Activated CD8-positive, alpha-beta memory T cell treated with anti-CD3 and anti-CD28 coated beads, Interleukin-2, amount 50 U/mL, for 1 hour (primary cell): ENCODE measurements around the gene PUS7.
"Not testable (repeated sequence)": the region's sequence is repeated elsewhere in the genome, so short reads cannot be mapped to it uniquely, and the experiment has no call there.

Experiments
- DNase-seq: peaks from one replicate; pipeline ENCODE4 v3.0.0-alpha.2; 2020; ENCODE audit errors: extremely low read depth

The PUS7 gene

DNA sequence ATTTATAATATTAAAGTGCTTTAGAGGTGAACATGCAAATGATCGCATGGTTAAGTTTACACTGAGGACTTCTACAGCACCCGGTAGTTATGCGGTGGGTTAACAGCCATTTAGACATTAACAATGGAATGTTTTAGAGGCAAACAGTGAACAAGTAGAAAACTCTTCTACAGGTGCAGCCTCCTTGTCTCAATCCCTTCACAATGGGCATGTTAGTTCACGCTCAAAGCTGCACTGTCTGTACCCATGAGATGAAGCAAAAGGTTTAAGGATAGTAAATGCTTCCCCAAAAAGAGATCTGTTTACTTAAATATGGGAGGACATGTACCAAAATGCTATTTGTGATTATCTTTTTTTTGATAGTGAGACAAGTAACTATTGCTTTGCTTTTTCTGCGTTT, 25.1 kb downstream of the PUS7 start:
- no peak for DNase-seq

GRCh38 chr7:105496521-105496920, 25.6 kb downstream of the PUS7 start:
- no peak for DNase-seq

DNA sequence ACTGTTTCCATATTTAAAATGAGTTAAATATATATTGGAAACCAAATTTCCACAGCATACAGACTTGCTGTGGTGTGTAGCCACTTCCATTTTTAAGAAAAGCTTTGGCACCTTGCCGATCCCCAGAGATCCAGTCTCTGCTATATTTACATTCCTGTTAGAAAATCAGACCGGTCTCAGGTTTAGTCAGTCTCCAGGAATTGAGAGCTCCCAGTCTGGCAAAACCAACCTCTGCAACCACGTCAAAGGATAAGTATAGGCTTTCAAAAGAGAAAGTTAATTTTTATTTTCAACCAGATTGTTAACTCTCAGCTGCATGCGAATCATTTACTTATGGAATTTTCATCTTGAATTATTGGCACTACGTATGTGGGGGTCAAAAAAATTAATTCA, 28.2 kb downstream of the PUS7 start:
- no peak for DNase-seq

GRCh38 chr7:105493196-105493922, 28.7 kb downstream of the PUS7 start:
- DNase-seq: no peak

GRCh38 chr7:105489409-105489808, 32.7 kb downstream of the PUS7 start:
- DNase-seq: no peak

DNA sequence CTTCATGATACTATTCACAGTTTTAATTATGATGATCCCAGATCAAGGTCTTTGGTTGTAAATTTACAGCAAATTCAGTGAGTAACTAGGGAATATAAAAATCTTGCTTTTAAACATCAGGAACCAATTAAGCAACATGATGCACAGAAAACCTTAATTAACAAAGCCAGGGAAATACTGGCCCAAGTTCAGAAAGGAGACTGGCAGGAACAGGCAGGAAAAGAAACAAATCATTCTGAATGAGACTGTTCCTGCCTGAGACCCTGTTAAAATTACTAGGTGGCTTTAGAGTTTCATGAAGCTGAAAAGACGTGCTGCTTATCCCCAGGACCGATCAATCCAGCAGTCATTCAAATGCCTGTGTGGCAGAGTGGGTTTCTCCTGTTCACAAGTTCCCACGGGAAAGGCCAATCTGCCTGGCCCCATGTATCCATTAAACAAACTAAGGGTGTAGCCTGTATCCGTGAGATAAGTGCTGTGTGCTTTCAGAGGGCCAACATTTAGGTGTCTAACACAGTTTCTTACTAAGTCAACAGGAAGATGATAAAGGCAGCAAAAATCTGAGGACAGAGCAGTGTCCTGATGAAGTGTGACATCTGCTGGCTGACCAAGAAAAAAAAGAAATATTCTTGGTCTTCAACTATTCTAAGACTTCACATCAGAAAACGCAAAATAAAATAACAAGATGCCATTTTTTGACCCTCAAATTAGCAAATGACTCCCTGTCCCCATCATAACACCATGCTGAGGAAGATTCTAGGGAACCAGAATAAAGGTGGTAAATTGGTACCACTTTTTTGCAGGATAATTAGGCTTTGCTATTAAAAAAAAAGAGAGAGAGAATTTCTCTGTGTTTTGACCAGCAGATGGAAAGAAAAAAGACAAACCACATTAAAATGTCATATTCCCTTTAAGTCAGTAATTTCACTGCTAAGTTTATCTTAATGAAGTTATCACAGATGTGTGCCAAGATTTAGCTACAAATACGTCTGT, 34.2 kb downstream of the PUS7 start:
- DNase-seq: no peak

GRCh38 chr7:105480931-105481330, 41.1 kb downstream of the PUS7 start:
- DNase-seq: no peak

- no peak for DNase-seq
Measured at GRCh38 chr7:105478606-105479005, 43.5 kb downstream of the PUS7 start.

- no peak for DNase-seq
Measured at GRCh38 chr7:105477908-105478307, 44.2 kb downstream of the PUS7 start.

GRCh38 chr7:105474045-105474444, 48.0 kb downstream of the PUS7 start:
- DNase-seq: no peak

DNA sequence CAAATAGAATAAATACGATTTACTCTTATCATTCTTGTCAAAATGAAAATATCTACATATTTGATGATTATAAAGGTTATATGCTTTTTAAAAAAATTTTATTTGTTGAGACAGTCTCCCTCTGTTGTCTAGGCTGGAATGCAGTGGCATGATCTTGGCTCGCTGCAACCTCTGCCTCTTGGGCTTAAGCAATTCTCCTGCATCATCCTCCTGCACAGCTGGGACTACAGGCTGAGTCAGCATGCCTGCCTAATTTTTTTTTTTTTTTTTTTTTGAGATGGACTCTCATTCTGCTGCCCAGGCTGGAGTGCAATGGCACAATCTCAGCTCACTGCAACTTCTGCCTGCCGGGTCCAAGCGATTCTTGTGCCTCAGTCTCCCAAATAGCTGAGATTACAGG, 48.9 kb downstream of the PUS7 start:
- no peak for DNase-seq

DNA sequence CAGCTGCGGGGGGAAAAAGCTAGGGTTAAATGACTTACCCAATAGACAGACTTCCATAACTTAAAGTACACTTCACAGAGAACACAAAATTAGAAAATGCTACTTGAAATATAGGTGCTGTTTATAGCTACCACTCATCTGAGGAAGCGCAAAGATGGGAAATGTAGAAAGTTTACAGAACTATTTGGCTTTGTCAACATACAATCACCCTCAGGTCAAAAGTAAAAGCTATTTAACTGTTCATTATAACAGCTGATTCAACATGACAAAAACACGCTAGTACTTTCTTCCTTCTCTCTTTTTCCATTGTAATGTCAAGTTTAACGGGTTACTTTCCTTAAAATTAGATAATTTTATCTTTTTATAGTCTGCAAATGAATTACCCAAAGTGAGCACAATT, 51.2 kb downstream of the PUS7 start:
- DNase-seq: no peak

DNA sequence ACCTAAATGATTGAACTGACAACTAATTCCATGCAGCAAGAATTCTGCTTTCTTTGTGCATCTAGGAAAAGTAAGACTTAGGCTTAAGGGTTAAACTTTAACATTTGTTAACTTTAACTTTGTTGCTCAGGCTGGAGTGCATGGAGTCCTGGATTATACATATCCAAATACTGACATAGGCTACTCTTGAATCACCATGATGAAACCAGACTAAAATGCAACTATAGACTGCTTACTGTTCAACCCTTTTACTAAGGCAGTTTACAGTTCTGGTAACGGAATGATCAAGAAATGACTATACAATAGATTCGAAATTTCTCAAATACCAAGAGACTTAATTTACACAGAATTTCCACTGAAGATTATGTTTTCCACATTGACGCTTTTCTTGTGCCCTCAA, 52.0 kb downstream of the PUS7 start:
- no peak for DNase-seq

DNA sequence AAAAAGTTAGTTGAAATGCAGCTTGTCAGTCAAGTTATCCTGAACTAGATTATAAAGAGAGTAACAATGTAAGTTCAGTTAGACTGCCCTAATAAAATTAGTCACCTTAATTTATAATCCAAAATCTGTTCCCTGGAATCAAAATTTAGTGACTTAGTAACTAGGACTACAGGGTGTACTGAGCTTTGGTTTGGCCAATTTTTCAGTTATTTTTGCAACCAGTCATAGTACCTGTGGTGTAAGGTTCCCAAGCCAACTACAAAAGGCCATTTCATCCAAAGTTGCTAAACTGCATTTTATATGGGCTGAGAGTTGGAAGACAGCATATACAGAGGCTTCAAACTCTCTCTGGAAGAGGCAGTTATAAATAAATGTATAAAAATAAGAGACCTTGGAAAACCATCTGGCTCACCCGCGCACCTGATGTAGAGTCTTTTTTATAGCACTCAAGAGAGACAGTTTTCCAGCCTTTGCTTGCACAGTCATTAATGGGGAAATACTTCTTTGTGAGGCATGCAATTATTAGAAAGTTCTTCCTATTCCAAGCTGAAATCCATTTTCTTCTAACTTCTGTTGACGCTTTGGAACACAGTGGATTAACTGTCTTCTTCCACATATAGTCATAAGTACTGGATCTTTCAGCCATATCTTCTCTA, 59.2 kb downstream of the PUS7 start:
- DNase-seq: no peak

DNA sequence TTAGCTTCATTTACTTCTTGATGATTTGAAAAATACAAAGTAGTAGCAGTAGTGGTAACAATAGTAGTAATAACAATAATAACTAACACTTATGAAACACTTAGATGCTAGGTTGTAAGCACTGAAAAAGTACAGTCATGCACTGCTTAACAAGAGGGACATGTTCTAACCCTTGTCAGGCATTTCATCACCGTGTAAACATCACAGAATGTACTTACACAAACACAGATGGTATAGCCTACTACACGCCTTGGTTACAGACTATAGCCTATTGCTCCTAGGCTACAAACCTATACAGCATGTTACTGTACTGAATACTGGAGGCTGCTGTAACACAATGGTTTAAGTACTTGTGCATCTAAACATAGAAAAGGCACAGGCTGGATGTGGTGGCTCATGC, 60.6 kb downstream of the PUS7 start:
- DNase-seq: no peak

- no peak for DNase-seq
Measured at GRCh38 chr7:105457619-105458225, 64.3 kb downstream of the PUS7 start.

GRCh38 chr7:105454921-105455320, 67.2 kb downstream of the PUS7 start:
- DNase-seq: no peak

DNA sequence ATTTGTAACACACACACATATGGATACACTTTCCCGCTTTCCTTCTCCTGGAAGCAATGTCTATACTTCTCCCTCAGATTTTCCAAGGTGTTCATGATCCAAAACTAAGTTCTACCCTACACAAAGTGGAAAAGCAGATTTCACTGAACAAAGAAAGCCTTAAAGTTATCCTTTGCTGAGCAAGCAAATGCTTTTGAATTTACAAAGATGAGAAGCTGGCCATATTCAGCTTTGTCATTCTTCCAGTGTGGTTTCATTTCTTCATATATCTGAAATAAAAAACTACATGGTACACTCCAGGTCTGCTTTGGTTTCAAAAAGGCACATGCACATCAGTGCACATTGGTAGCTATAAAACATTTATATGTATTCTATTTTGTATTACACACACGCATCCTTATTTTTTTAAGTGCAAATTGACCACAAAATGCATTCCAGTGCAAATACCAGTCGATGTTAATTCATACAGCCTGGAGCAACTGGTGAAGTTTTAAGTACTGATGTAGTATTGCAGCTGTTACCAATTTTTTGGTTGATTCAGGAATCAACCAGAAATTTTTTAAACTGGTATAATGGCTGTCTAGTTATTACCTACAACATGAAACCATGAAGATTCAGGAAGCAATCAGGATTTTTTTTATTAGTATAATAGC, 67.8 kb downstream of the PUS7 start:
- DNase-seq: no peak

- DNase-seq: no peak
Measured at GRCh38 chr7:105452085-105452484, 70.0 kb downstream of the PUS7 start.

DNA sequence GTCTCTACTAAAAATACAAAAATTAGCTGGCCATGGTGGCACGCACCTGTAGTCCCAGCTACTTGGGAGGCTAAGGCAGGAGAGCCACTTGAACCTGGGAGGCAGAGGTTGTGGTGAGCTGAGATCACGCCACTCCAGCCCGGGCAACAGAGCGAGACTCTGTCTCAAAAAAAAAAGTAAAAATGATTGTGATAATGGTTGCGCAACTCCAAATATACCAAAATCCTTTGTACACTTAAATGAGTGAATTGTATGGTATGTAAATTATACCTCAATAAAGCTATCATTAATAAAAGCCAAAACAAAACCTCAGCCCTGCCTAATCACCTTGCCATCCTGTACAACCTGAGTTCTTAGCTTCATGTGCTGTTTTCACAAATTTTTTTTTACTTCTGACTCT, 71.2 kb downstream of the PUS7 start:
- not testable (repeated sequence) for DNase-seq

DNA sequence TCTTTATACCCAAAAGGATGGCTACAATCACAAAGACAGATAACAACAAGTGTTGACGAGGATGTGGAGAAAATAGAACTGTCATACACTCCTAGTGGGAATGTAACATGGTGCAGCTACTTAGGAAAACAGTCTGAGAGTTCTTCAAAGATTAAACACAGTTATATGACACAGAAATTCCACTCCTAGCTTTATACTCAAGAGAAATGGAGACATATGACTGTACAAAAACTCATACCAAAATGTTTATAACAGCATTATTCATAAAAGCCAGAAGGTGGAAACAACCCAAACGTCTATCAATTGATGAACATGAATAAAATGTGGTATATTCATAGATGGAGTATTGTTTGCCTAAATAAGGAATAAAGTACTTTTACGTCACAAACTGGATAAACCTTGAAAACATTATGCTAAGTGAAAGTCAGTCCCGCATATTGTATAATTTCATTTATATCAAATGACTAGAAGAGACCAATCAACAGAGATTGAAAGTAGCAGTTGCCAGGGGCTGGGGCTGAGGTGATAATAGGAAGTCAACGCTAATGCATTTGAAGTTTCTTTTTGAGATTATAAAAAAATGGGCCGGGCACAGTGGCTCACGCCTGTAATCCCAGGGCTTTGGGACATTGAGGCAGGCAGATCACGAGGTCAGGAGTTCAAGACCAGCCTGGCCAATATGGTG, 71.8 kb downstream of the PUS7 start:
- DNase-seq: no peak
